ENCODE results near the gene PLA2G2D. TPM values are rescaled to one million over a fixed set of nuclear protein-coding genes. Genes with fewer than 3 reads are reported as not detected.

PLA2G2D gene
- total RNA-seq, 2 donors from 2014 or later: not detected

DNA sequence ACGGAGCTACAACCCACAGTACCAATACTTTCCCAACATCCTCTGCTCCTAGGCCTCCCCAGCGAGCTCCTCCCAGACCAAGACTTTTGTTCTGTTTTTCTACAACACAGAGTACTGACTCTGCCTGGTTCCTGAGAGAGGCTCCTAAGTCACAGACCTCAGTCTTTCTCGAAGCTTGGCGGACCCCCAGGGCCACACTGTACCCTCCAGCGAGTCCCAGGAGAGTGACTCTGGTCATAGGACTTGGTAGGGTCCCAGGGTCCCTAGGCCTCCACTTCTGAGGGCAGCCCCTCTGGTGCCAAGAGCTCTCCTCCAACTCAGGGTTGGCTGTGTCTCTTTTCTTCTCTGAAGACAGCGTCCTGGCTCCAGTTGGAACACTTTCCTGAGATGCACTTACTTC lies 28.7 kb downstream of the PLA2G2D start:
- 89 to 96% methylated on average over 5 to 6 of the region's 6 CpGs for WGBS, 2 experiments (ENCODE audit: insufficient coverage in 1 of 2, insufficient read length in 1 of 2)

DNA sequence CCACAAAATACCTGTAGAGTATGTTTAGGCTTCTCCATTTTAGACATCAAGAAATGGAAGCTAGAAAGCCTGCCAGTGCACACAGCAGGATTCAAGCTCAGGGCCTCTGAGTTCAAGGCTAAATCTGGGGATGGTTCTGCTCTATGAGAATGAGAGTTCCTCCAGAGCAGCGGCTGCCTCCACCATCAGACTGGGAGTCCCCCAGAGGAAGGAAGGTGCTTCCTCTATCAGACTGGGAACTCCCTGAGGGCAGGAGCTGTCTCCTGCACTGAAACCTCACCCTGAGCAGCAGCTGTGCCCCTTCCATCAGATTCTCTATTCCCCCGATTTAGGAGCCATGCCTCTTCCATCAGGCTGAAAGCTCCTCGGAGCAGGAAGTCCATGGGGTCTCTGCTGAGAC lies 29.2 kb downstream of the PLA2G2D start:
- no peaks in the 10 kb centered on the region for H3K36me3 Mint-ChIP-seq (ENCODE audit: low read depth)
- H3K27me3 Mint-ChIP-seq (ENCODE audit: insufficient read depth): peaks cover 17% of the 10 kb centered on the region
- Histone ChIP-seq H3K36me3 (ENCODE audit: control insufficient read depth, insufficient read depth, low read length) (no peaks in the 10 kb centered on the region), H3K27ac (ENCODE audit: low read depth, low read length) (no peak overlapping the region), H3K9me3 (ENCODE audit: control insufficient read depth, low read length) (no peaks in the 10 kb centered on the region), H3K27me3 (ENCODE audit: control insufficient read depth, insufficient read depth, low read length, poor library complexity, severe bottlenecking) (peaks cover 10% of the 10 kb centered on the region), H3K4me3 (ENCODE audit: low read length) (no peak overlapping the region), H3K9ac (ENCODE audit: extremely low read depth, low read length, poor library complexity, severe bottlenecking) (no peak overlapping the region), H3K4me1 (ENCODE audit: control insufficient read depth, insufficient read depth, low read length) (no peaks in the 10 kb centered on the region)
- no peaks in the 10 kb centered on the region for H3K4me1 Mint-ChIP-seq
- 91 to 100% methylated on average over 3 of the region's 3 CpGs for WGBS, 2 experiments (ENCODE audit: insufficient coverage in 1 of 2, insufficient read length in 1 of 2)
- DNase-seq: no peak
- H3K4me3 Mint-ChIP-seq: no peak overlapping the region
- H3K9me3 Mint-ChIP-seq: peaks cover 7% of the 10 kb centered on the region
- no peak overlapping the region for H3K27ac Mint-ChIP-seq
- TF ChIP-seq CTCF (conservative IDR thresholded peaks at IDR 0.05): no peak

More for the DNA sequence above, 28.7 kb downstream of the PLA2G2D start:
- Histone ChIP-seq H3K9ac (ENCODE audit: extremely low read depth, low read length, poor library complexity, severe bottlenecking) (no peak overlapping the region), H3K27me3 (ENCODE audit: control insufficient read depth, insufficient read depth, low read length, poor library complexity, severe bottlenecking) (peaks cover 10% of the 10 kb centered on the region), H3K9me3 (ENCODE audit: control insufficient read depth, low read length) (peaks cover 5% of the 10 kb centered on the region), H3K4me1 (ENCODE audit: control insufficient read depth, insufficient read depth, low read length) (no peaks in the 10 kb centered on the region), H3K27ac (ENCODE audit: low read depth, low read length) (no peak overlapping the region), H3K36me3 (ENCODE audit: control insufficient read depth, insufficient read depth, low read length) (no peaks in the 10 kb centered on the region), H3K4me3 (ENCODE audit: low read length) (no peak overlapping the region)
- no peak for DNase-seq
- peaks cover 12% of the 10 kb centered on the region for H3K9me3 Mint-ChIP-seq
- no peaks in the 10 kb centered on the region for H3K4me1 Mint-ChIP-seq
- H3K36me3 Mint-ChIP-seq (ENCODE audit: low read depth): no peaks in the 10 kb centered on the region
- H3K27me3 Mint-ChIP-seq (ENCODE audit: insufficient read depth): peaks cover 17% of the 10 kb centered on the region
- H3K4me3 Mint-ChIP-seq: no peak overlapping the region
- H3K27ac Mint-ChIP-seq: no peak overlapping the region
- TF ChIP-seq CTCF (conservative IDR thresholded peaks at IDR 0.05): no peak

- no peak for TF ChIP-seq CTCF (conservative IDR thresholded peaks at IDR 0.05)
- peaks cover 2% of the 10 kb centered on the region for H3K4me1 Mint-ChIP-seq
- H3K27ac Mint-ChIP-seq: no peak overlapping the region
- Histone ChIP-seq H3K36me3 (ENCODE audit: control insufficient read depth, insufficient read depth, low read length) (no peaks in the 10 kb centered on the region), H3K27me3 (ENCODE audit: control insufficient read depth, insufficient read depth, low read length, poor library complexity, severe bottlenecking) (peaks cover 10% of the 10 kb centered on the region), H3K9me3 (ENCODE audit: control insufficient read depth, low read length) (no peaks in the 10 kb centered on the region), H3K27ac (ENCODE audit: low read depth, low read length) (no peak overlapping the region), H3K4me3 (ENCODE audit: low read length) (no peak overlapping the region), H3K9ac (ENCODE audit: extremely low read depth, low read length, poor library complexity, severe bottlenecking) (no peak overlapping the region), H3K4me1 (ENCODE audit: control insufficient read depth, insufficient read depth, low read length) (no peaks in the 10 kb centered on the region)
- H3K36me3 Mint-ChIP-seq (ENCODE audit: low read depth): no peaks in the 10 kb centered on the region
- no peak overlapping the region for H3K4me3 Mint-ChIP-seq
- peak; percentile 70 for DNase-seq
- H3K9me3 Mint-ChIP-seq: peaks cover 2% of the 10 kb centered on the region
- H3K27me3 Mint-ChIP-seq (ENCODE audit: insufficient read depth): peaks cover 17% of the 10 kb centered on the region
- 91 to 100% methylated on average over 7 to 19 of the region's 19 CpGs for WGBS, 2 experiments (ENCODE audit: insufficient coverage in 1 of 2, insufficient read length in 1 of 2)
Observed at GRCh38 chr1:20089328-20090077, 29.8 kb downstream of the PLA2G2D start.
